ENCODE data around the gene ATP2A3.

- TF ChIP-seq CTCF (IDR thresholded peaks at IDR 0.05) = no peak
- no peak for TF ChIP-seq POLR2A (IDR thresholded peaks at IDR 0.05)
Measured at GRCh38 chr17:3909257-3909656, 55.0 kb downstream of the ATP2A3 start.

Measured in heart left ventricle (tissue), 13 donors.